SHP77 treated with DMSO at 0.1 percent for 48 hours (cell line): ENCODE results near the gene RRP12.

Source experiments
- DNase-seq: peaks from one replicate; lab custom pipeline; 2025; lab: John Stamatoyannopoulos, UW

RRP12 gene

GRCh38 chr10:97311111-97311626, 90.0 kb downstream of the RRP12 start:
- DNase-seq, result no peak

- no peak for DNase-seq
Measured at GRCh38 chr10:97307866-97308780, 93.0 kb downstream of the RRP12 start.

- no peak for DNase-seq
Measured at GRCh38 chr10:97307441-97307840, 93.7 kb downstream of the RRP12 start.
